ENCODE measurements around the gene GNAQ. TPM values are rescaled to one million over a fixed set of nuclear protein-coding genes. Genes with fewer than 3 reads are reported as not detected.

Gene GNAQ
- total RNA-seq, 1 experiment from 2014 or later = 48.6 TPM

- no peak overlapping the region for H3K4me2 ChIP-seq (ENCODE audit: insufficient read depth, insufficient read length, low read length)
- H3K9me3 ChIP-seq (ENCODE audit: control insufficient read depth, low read depth, low read length) = no peaks in the 10 kb centered on the region
- no peak overlapping the region for H3K27ac ChIP-seq (ENCODE audit: insufficient read length, low read depth, low read length)
- H3K23me2 ChIP-seq (ENCODE audit: insufficient read length, low read depth, low read length, poor library complexity, severe bottlenecking) = no peaks in the 10 kb centered on the region
- no peak overlapping the region for H3K9ac ChIP-seq (ENCODE audit: extremely low read depth, insufficient read length, low read length)
- no CpG with 5 or more reads among the region's 2 CpGs for WGBS (ENCODE audit: extremely low coverage, insufficient read length, low lambda C conversion rate)
- no peaks in the 10 kb centered on the region for H3K27me3 ChIP-seq (ENCODE audit: insufficient read depth, low read length)
- no peaks in the 10 kb centered on the region for H3K4me1 ChIP-seq (ENCODE audit: insufficient read depth, low read length)
- H2AFZ ChIP-seq (ENCODE audit: low read length) = no peak overlapping the region
- no peak overlapping the region for H3T11ph ChIP-seq (ENCODE audit: low read length)
- no peaks in the 10 kb centered on the region for H4K20me1 ChIP-seq (ENCODE audit: control insufficient read depth, insufficient read depth, insufficient read length)
- Mint-ChIP-seq H3K9me3 (no peaks in the 10 kb centered on the region), H3K27ac (no peak overlapping the region), H3K36me3 (ENCODE audit: insufficient read depth in 1 of 3, low read depth in 3 of 3) (peaks cover 3 to 4% (median 3%) of the 10 kb centered on the region in 3 experiments; a peak in 3 of 7 replicates), H3K4me3 (no peak overlapping the region), H3K4me1 (peaks cover 21 to 31% of the 10 kb centered on the region in 2 experiments), H3K27me3 (ENCODE audit: low read depth) (no peaks in the 10 kb centered on the region)
- no peak overlapping the region for H3K14ac ChIP-seq (ENCODE audit: insufficient read depth, low read length)
- H2AK5ac ChIP-seq (ENCODE audit: insufficient read length, low read length) = no peak overlapping the region
- H3K79me1 ChIP-seq (ENCODE audit: insufficient read depth, low read depth, low read length, poor library complexity, severe bottlenecking) = no peaks in the 10 kb centered on the region
- no peak overlapping the region for H2BK15ac ChIP-seq (ENCODE audit: low read depth, low read length)
- no peak overlapping the region for H2BK20ac ChIP-seq (ENCODE audit: low read depth, low read length, poor library complexity, severe bottlenecking)
- H2BK12ac ChIP-seq (ENCODE audit: insufficient read length, low read depth, low read length) = no peak overlapping the region
- H2BK5ac ChIP-seq (ENCODE audit: insufficient read length, low read length) = no peak overlapping the region
- no peak overlapping the region for H3K56ac ChIP-seq (ENCODE audit: insufficient read length, low read depth, low read length)
- no peak overlapping the region for H4K91ac ChIP-seq (ENCODE audit: insufficient read length, low read depth, low read length)
- no peak overlapping the region for H2BK120ac ChIP-seq (ENCODE audit: low read depth, low read length, poor library complexity, severe bottlenecking)
- H4K8ac ChIP-seq (replicated peaks; ENCODE audit: insufficient read length, low read depth, low read length) = no peak overlapping the region
- H3K4ac ChIP-seq (ENCODE audit: low read depth, low read length) = no peak overlapping the region
- no peaks in the 10 kb centered on the region; the same call in 1 of the 2 replicates for H3K79me2 ChIP-seq (ENCODE audit: insufficient read depth, low read length)
- TF ChIP-seq CTCF (conservative IDR thresholded peaks at IDR 0.05) = no peak
- no peak overlapping the region for H3K18ac ChIP-seq (ENCODE audit: insufficient read length, low read depth, low read length)
- no peak for DNase-seq
- H3K23ac ChIP-seq (ENCODE audit: insufficient read length, low read depth, low read length) = no peak overlapping the region
- H4K5ac ChIP-seq (ENCODE audit: insufficient read length, low read depth, low read length) = no peak overlapping the region
These were observed 119.7 kb downstream of the GNAQ start for GRCh38 chr9:77911928-77912327.
